T-helper 2 cell treated with Interferon-gamma antibody and Interleukin-4, amounts not matched to agents 5 μg/mL and 100 μg/mL, for 36 hours (primary cell): ENCODE results near the gene HBE1.
"Not testable (repeated sequence)": the region's sequence is repeated elsewhere in the genome, so short reads cannot be mapped to it uniquely, and the experiment has no call there.

Source experiments
- DNase-seq: peaks from one replicate; pipeline ENCODE4 v3.0.0; 2021; ENCODE audit warnings: low spot score
- H3K27ac Mint-ChIP-seq: one replicate; pipeline ENCODE4 v1.8.0; 2021; ENCODE audit warnings: mild to moderate bottlenecking, mixed read lengths
- H3K27me3 Mint-ChIP-seq: one replicate; pipeline ENCODE4 v1.8.0; 2021; ENCODE audit warnings: low read depth, mixed read lengths
- H3K36me3 Mint-ChIP-seq: one replicate; pipeline ENCODE4 v1.8.0; 2021; ENCODE audit warnings: low read depth, mixed read lengths
- H3K4me1 Mint-ChIP-seq: one replicate; pipeline ENCODE4 v1.8.0; 2021; ENCODE audit warnings: low read depth, mixed read lengths
- H3K4me3 Mint-ChIP-seq: one replicate; pipeline ENCODE4 v1.8.0; 2022; ENCODE audit warnings: mild to moderate bottlenecking, moderate library complexity, mixed read lengths
- H3K9me3 Mint-ChIP-seq: one replicate; pipeline ENCODE4 v1.8.0; 2021; ENCODE audit warnings: mixed read lengths

The HBE1 gene

GRCh38 chr11:5279471-5280090 lies 9.8 kb upstream of the HBE1 start:
- H3K4me3 Mint-ChIP-seq, result no peak overlapping the region

DNA sequence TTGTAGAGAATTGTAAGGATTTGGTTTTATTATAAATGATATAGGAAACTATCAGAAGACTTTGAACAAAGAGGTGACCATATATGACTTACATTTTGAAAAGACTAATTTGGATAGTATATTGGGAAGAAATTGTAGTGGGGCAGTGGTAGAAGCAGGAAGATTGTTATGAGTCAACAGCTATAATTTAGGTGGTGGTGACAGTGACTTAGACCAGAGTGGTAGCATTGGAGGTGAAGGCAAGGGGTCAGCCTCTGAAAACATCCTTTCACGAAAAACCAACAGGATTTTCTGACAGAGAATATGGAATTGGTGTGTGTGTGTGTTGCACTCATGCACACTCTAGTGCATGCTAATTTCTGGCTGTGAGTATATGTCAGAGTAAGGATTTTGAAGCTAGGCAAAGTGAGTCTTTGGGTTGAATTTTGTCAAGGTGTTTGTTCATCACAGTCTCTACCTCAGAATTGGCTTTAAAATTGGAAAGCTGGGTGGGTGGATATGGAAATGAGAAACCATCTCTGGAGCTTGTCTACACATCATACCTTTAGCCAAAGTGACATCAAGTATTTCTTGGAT lies 8.2 kb upstream of the HBE1 start:
- Mint-ChIP-seq H3K9me3 (no peaks in the 10 kb centered on the region), H3K36me3 (no peaks in the 10 kb centered on the region), H3K4me3 (no peak overlapping the region), H3K27me3 (no peaks in the 10 kb centered on the region), H3K27ac (no peak overlapping the region), H3K4me1 (peaks cover 4% of the 10 kb centered on the region)
- DNase-seq, result no peak

More at GRCh38 chr11:5279471-5280090, 9.8 kb upstream of the HBE1 start:
- DNase-seq, result no peak
- Mint-ChIP-seq H3K9me3 (no peaks in the 10 kb centered on the region), H3K27ac (no peak overlapping the region), H3K36me3 (no peaks in the 10 kb centered on the region), H3K27me3 (no peaks in the 10 kb centered on the region), H3K4me1 (peaks cover 4% of the 10 kb centered on the region)

DNA sequence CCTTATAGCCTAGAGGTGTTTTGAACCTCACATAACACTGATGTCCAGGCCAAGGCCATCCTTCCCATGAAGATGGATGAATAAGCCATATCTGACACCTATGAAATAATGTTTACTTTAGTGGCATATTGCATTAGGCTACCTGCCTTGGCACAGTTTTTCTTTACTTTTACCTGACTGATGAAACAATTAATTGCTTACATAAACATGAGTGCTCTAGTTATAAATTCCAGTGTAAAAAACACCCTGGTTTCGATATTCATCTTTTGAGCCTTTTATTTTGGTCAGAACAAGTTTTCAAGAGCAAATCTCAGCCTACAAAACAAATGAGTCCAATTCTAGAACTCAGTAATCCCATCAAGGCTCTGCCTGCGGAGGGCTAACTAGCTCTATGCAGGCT lies 7.0 kb upstream of the HBE1 start:
- H3K27ac Mint-ChIP-seq, result no peak overlapping the region
- H3K36me3 Mint-ChIP-seq, result no peaks in the 10 kb centered on the region
- no peak overlapping the region for H3K4me3 Mint-ChIP-seq

GRCh38 chr11:5275369-5276110 lies 5.8 kb upstream of the HBE1 start:
- Mint-ChIP-seq H3K27ac (no peak overlapping the region), H3K27me3 (no peaks in the 10 kb centered on the region), H3K36me3 (no peaks in the 10 kb centered on the region), H3K9me3 (no peaks in the 10 kb centered on the region), H3K4me3 (no peak overlapping the region), H3K4me1 (peaks cover 1% of the 10 kb centered on the region)
- DNase-seq, result no peak

More for the DNA sequence above, 7.0 kb upstream of the HBE1 start:
- no peaks in the 10 kb centered on the region for H3K9me3 Mint-ChIP-seq
- H3K27me3 Mint-ChIP-seq, result no peaks in the 10 kb centered on the region
- DNase-seq, result no peak
- H3K4me1 Mint-ChIP-seq, result peaks cover 4% of the 10 kb centered on the region

DNA sequence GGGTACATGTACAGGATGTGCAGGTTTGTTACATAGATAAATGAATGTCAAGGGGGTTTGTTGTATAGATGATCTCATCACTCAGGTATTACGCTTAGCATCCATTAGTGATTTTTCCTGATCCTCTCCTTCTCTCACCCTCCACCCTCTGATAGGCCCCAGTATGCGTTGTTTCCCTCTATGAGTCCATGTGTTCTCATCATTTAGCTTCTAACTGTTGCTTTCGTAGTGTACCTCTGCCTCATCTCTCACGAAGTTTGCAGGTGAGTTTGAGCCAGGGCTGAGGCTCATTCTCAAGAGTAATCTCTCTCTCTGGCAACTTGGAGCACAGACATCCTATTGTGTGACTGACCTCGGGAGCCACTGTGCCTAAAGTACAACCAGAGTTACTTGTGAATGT lies 4.7 kb upstream of the HBE1 start:
- Mint-ChIP-seq H3K4me1 (no peaks in the 10 kb centered on the region), H3K27ac (no peak overlapping the region), H3K36me3 (no peaks in the 10 kb centered on the region), H3K9me3 (no peaks in the 10 kb centered on the region), H3K4me3 (no peak overlapping the region), H3K27me3 (no peaks in the 10 kb centered on the region)
- no peak for DNase-seq

- H3K27ac Mint-ChIP-seq, result no peak overlapping the region
Observed at GRCh38 chr11:5272395-5273017, 2.8 kb upstream of the HBE1 start.

GRCh38 chr11:5267033-5267563 lies 2.6 kb downstream of the HBE1 start:
- no peak for DNase-seq
- Mint-ChIP-seq H3K27ac (no peak overlapping the region), H3K4me1 (no peaks in the 10 kb centered on the region), H3K9me3 (no peaks in the 10 kb centered on the region), H3K4me3 (no peak overlapping the region), H3K27me3 (peaks cover 2% of the 10 kb centered on the region), H3K36me3 (no peaks in the 10 kb centered on the region)

More at GRCh38 chr11:5272395-5273017, 2.8 kb upstream of the HBE1 start:
- H3K9me3 Mint-ChIP-seq, result no peaks in the 10 kb centered on the region
- no peaks in the 10 kb centered on the region for H3K36me3 Mint-ChIP-seq
- H3K4me1 Mint-ChIP-seq, result no peaks in the 10 kb centered on the region
- no peak overlapping the region for H3K4me3 Mint-ChIP-seq
- H3K27me3 Mint-ChIP-seq, result no peaks in the 10 kb centered on the region
- DNase-seq, result no peak

DNA sequence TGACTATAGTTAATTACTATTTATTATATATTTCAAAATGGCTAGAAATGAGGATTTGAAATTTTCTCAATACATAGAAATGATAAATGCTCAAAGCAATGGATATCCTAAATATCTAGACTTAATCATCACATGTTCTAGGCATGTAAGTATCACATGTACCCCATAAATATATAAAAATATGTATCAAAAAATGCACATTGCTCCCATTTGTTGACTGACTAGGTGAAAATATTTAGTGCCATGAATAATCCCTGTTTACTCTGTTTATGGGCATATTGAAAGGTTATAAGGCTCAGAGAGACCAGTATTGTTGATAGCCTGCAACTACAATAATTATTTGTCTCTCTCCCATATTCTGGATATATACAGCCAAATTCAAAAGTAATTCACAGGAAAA lies 3.1 kb downstream of the HBE1 start:
- H3K4me1 Mint-ChIP-seq, result no peaks in the 10 kb centered on the region
- H3K9me3 Mint-ChIP-seq, result no peaks in the 10 kb centered on the region
- peaks cover 2% of the 10 kb centered on the region for H3K27me3 Mint-ChIP-seq
- no peak for DNase-seq
- no peak overlapping the region for H3K4me3 Mint-ChIP-seq
- no peak overlapping the region for H3K27ac Mint-ChIP-seq
- H3K36me3 Mint-ChIP-seq, result no peaks in the 10 kb centered on the region

DNA sequence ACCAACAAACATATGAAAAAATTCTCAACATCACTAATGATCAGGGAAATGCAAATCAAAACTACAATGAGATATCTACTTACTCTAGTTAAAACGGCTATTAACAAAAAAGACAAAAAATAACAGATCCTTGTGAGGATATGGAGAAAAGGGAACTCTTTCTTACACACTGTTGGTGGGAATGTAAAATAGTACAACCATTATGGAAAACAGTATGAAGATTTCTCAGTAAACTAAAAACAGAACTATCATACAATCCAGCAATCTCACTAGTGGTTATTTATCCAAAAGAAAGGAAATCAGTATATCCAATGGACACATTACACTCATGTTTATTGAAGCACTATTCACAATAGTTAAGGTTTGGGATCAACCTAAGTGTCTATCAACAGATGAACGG lies 3.9 kb downstream of the HBE1 start:
- no peaks in the 10 kb centered on the region for H3K9me3 Mint-ChIP-seq
- no peak for DNase-seq
- H3K36me3 Mint-ChIP-seq, result no peaks in the 10 kb centered on the region
- no peak overlapping the region for H3K4me3 Mint-ChIP-seq
- H3K27me3 Mint-ChIP-seq, result peaks cover 2% of the 10 kb centered on the region
- H3K27ac Mint-ChIP-seq, result no peak overlapping the region
- H3K4me1 Mint-ChIP-seq, result no peaks in the 10 kb centered on the region

- no peak overlapping the region for H3K27ac Mint-ChIP-seq
- H3K4me3 Mint-ChIP-seq, result no peak overlapping the region
- H3K27me3 Mint-ChIP-seq, result no peaks in the 10 kb centered on the region
- H3K36me3 Mint-ChIP-seq, result no peaks in the 10 kb centered on the region
- H3K9me3 Mint-ChIP-seq, result no peaks in the 10 kb centered on the region
- H3K4me1 Mint-ChIP-seq, result no peaks in the 10 kb centered on the region
- DNase-seq, result no peak
Observed at GRCh38 chr11:5258543-5259262, 11.0 kb downstream of the HBE1 start.

GRCh38 chr11:5257296-5257695 lies 12.4 kb downstream of the HBE1 start:
- Mint-ChIP-seq H3K27me3 (no peaks in the 10 kb centered on the region), H3K4me3 (no peak overlapping the region), H3K36me3 (no peaks in the 10 kb centered on the region), H3K9me3 (no peaks in the 10 kb centered on the region), H3K27ac (no peak overlapping the region), H3K4me1 (no peaks in the 10 kb centered on the region)
- no peak for DNase-seq

GRCh38 chr11:5254646-5255413 lies 14.9 kb downstream of the HBE1 start, which contains the start of gene HBG2:
Gene HBG2 (minus strand): TSS chr11:5254781. CDS start chr11:5254728, 53 bp downstream.
- H3K4me3 Mint-ChIP-seq, DNase-seq, H3K4me1 Mint-ChIP-seq, H3K27ac Mint-ChIP-seq, H3K36me3 Mint-ChIP-seq, H3K27me3 Mint-ChIP-seq, H3K9me3 Mint-ChIP-seq: not testable (repeated sequence)

GRCh38 chr11:5254023-5254422 lies 15.7 kb downstream of the HBE1 start:
- not testable (repeated sequence) for H3K4me3 Mint-ChIP-seq, DNase-seq, H3K27ac Mint-ChIP-seq, H3K36me3 Mint-ChIP-seq, H3K4me1 Mint-ChIP-seq, H3K27me3 Mint-ChIP-seq, H3K9me3 Mint-ChIP-seq
